ENCODE results near the gene CYTH1.
A peak's percentile ranks its signal among the peaks of the same experiment; 100 is the strongest.

The CYTH1 gene

DNA sequence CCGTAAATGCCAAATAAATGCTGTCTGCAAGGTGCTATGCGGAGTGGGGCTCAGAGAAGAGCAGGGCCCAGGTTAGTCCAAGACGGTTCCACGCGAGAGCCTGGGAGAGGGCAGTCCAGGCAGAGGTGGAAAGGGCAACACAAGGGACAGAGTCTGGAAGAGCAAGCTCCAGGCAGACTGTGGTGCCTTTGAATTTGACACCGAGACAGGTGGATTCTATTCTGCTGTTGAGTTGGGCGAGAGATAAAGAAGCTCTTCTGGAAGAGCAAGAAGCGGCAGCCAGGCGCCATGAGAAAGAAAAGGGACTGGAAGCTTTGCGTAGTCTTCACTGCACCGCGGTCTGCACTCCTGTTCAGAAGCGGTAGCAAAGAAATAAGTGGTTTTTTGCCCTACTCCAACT lies 55.6 kb downstream of the CYTH1 start:
- Histone ChIP-seq H3K27ac (ENCODE audit: low read length) (no peak overlapping the region), H3K4me1 (ENCODE audit: control insufficient read depth, low read depth, low read length) (peaks cover 30% of the 10 kb centered on the region), H3K4me3 (ENCODE audit: low read length) (no peak overlapping the region)

DNA sequence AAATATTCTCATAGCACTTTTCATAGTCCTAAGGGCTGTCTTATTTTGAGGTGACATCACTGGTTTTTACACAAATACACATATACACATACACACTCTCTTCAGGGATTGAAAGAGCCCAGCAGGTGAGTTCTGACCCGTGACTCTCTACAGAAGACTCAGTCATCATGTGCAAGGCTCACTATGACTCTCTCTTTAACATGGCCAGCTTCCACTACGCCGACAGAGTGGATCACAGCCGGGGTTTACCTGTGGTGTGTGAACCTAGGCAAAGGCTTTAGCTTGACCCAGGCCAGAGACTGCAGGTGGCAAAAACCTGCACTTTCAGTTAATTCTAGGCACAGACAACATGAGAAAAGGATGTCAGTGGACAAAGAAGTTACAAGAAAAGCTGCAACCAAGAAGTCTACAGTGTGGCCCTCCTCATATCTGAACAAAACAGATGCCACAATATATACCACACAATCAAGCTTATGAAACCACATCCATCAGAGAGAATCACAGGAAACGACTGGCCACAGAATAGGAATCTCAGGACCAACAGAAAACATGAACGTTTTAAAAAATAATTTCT lies 56.5 kb downstream of the CYTH1 start:
- H3K27ac ChIP-seq (ENCODE audit: low read length) = no peak overlapping the region
- no peaks in the 10 kb centered on the region for H3K9me3 ChIP-seq (ENCODE audit: control insufficient read depth, low read depth, low read length)
- no peak overlapping the region for H3K4me3 ChIP-seq (ENCODE audit: low read length)
- H3K4me1 ChIP-seq (ENCODE audit: control insufficient read depth, low read depth, low read length) = peaks cover 30% of the 10 kb centered on the region
- no peak overlapping the region for H3K9ac ChIP-seq (ENCODE audit: low read length)
- peaks cover 15% of the 10 kb centered on the region for H3K27me3 ChIP-seq (ENCODE audit: control insufficient read depth, insufficient read depth, low read length)
- no peaks in the 10 kb centered on the region for H3K36me3 ChIP-seq (ENCODE audit: control insufficient read depth, low read depth, low read length)

More for the DNA sequence above, 55.6 kb downstream of the CYTH1 start:
- Histone ChIP-seq H3K9me3 (ENCODE audit: control insufficient read depth, low read depth, low read length) (no peaks in the 10 kb centered on the region), H3K27me3 (ENCODE audit: control insufficient read depth, insufficient read depth, low read length) (peaks cover 15% of the 10 kb centered on the region), H3K36me3 (ENCODE audit: control insufficient read depth, low read depth, low read length) (no peaks in the 10 kb centered on the region), H3K9ac (ENCODE audit: low read length) (no peak overlapping the region)

DNA sequence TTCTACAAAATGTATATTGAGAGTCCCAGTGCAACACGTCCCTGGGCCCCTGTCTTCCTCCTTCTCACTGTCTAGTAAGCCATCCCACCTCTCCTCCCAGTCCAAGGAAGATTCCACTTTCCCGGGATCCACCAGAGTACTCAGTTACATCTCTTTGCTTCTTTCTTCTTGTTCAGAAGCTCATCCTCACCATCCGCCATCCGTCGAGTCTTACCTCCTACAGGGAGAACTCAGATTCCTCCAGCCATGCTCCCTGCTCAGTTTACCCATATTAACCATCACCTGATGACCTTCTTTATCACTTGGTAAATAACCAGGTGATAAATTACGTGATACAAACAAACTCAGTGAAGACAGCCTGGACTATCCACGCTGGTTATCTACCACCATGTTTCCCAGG lies 57.1 kb downstream of the CYTH1 start:
- Histone ChIP-seq H3K36me3 (ENCODE audit: control insufficient read depth, low read depth, low read length) (no peaks in the 10 kb centered on the region), H3K27ac (ENCODE audit: low read length) (no peak overlapping the region), H3K9ac (ENCODE audit: low read length) (no peak overlapping the region)

DNA sequence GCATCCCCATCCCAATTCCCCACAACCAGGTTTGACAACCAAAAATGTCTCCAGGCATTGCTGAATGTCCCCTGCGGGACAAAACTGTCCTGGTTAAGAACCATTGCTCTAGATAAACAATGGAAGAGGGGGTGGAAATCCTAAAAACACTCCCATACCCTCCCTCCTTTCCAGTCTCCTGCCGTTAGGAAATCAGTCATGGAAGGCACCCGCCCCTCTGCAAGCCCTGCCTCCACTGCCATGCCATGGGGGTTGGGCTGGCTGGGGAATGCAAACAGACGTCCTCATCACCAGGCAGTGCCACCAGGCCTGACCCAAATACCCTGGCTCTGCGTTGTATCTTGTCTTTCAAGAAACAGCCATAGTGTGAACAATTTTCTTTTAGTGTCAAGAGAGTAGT lies 57.5 kb downstream of the CYTH1 start:
- no peak overlapping the region for H3K27ac ChIP-seq (ENCODE audit: low read length)
- H3K9ac ChIP-seq (ENCODE audit: low read length) = no peak overlapping the region

More for the DNA sequence above, 57.1 kb downstream of the CYTH1 start:
- Histone ChIP-seq H3K4me3 (ENCODE audit: low read length) (peak overlapping the region; percentile 14), H3K9me3 (ENCODE audit: control insufficient read depth, low read depth, low read length) (no peaks in the 10 kb centered on the region), H3K4me1 (ENCODE audit: control insufficient read depth, low read depth, low read length) (peaks cover 30% of the 10 kb centered on the region), H3K27me3 (ENCODE audit: control insufficient read depth, insufficient read depth, low read length) (peaks cover 15% of the 10 kb centered on the region)

DNA sequence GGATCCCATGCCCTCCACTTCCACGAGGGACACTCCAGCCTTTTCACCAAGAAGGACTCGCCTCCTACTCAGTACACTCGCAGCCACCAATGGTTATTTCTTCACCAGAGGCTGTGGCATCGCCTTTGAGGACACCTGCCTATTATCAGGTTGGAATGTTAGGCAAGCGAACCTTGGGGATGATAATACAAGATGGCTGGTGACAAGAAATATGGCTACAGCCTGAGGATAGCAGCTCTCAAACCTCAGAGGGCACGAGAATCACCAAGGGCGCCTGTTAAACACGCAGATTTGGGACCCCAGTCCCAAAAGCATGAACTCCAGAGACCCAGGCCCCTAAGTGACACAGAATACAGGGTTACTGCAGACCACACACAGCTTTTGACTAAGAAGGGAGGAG lies 58.1 kb downstream of the CYTH1 start:
- peaks cover 15% of the 10 kb centered on the region for H3K27me3 ChIP-seq (ENCODE audit: control insufficient read depth, insufficient read depth, low read length)
- H3K4me1 ChIP-seq (ENCODE audit: control insufficient read depth, low read depth, low read length) = peaks cover 30% of the 10 kb centered on the region
- no peak overlapping the region for H3K9ac ChIP-seq (ENCODE audit: low read length)
- peak overlapping the region; percentile 61 for H3K4me3 ChIP-seq (ENCODE audit: low read length)
- no peaks in the 10 kb centered on the region for H3K9me3 ChIP-seq (ENCODE audit: control insufficient read depth, low read depth, low read length)
- no peaks in the 10 kb centered on the region for H3K36me3 ChIP-seq (ENCODE audit: control insufficient read depth, low read depth, low read length)
- H3K27ac ChIP-seq (ENCODE audit: low read length) = no peak overlapping the region

More for the DNA sequence above, 57.5 kb downstream of the CYTH1 start:
- Histone ChIP-seq H3K4me3 (ENCODE audit: low read length) (no peak overlapping the region), H3K36me3 (ENCODE audit: control insufficient read depth, low read depth, low read length) (no peaks in the 10 kb centered on the region), H3K27me3 (ENCODE audit: control insufficient read depth, insufficient read depth, low read length) (peaks cover 15% of the 10 kb centered on the region), H3K4me1 (ENCODE audit: control insufficient read depth, low read depth, low read length) (peaks cover 30% of the 10 kb centered on the region), H3K9me3 (ENCODE audit: control insufficient read depth, low read depth, low read length) (no peaks in the 10 kb centered on the region)

DNA sequence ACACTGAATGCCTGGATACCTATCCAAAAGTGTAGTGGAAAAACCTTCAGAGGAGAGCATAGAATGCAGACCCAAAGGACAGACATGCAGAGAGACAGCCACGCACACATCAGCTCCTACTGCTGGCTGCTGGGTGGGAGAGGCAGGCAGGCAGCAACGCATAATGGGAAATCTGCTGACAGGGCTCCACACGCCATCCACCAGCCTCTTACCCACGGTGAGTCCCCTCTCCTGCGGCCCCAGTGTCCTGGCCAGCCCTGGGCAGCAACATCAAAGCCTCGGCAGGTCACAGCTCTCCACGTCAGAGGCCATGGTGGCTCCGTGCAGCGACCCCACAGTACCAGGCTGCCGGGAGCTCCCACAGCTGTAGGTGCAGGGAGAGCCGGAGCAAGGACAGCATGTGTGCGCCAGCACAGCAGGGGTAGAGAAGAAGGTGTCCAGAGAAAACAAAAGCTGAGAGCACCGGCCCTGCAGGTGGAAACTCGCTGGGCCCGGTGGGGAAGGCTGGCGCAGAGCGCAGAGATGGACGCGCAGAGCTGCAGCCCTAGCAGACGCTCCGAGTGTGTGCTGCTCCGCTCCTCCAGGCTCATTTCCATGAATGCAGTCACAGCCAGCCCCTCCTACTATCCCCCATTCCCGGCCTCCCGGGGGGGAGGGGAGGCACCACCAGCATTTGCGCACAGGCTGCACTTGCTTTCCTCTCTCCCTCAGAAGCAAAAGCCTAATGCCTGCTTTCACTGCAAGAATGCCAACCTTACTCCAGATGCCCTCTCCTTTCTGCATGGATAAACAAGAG lies 58.9 kb downstream of the CYTH1 start:
- Histone ChIP-seq H3K4me1 (ENCODE audit: control insufficient read depth, low read depth, low read length) (peaks cover 34% of the 10 kb centered on the region), H3K9ac (ENCODE audit: low read length) (no peak overlapping the region), H3K9me3 (ENCODE audit: control insufficient read depth, low read depth, low read length) (no peaks in the 10 kb centered on the region), H3K36me3 (ENCODE audit: control insufficient read depth, low read depth, low read length) (no peaks in the 10 kb centered on the region), H3K27me3 (ENCODE audit: control insufficient read depth, insufficient read depth, low read length) (peaks cover 15% of the 10 kb centered on the region), H3K27ac (ENCODE audit: low read length) (no peak overlapping the region), H3K4me3 (ENCODE audit: low read length) (peak overlapping the region; percentile 61)

DNA sequence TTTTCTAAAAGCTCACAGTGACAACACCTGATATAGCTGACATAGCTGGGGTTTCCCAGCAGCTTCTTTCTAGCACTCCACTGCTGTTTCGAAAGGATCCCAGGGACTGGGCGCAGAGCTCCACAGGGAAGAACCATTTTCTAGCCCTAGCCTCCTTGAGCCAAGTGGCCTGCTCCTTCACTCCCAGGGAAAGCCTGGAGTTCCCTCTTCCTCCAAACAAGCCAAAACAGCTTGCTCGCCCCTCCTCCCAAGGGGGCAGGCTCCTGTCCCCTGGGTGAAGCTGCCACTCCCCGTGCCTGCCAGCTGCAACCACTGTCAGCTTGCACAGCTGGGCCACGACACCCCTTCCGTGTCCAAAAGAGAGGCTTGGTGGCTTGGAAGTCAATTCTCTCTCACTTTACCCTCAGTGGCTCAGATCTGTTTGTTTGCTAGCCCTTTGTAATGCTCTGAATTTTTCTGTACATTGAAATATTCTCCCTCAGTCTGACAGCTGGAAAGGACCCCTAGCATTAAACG lies 59.8 kb downstream of the CYTH1 start:
- Histone ChIP-seq H3K4me3 (ENCODE audit: low read length) (no peak overlapping the region), H3K4me1 (ENCODE audit: control insufficient read depth, low read depth, low read length) (peaks cover 39% of the 10 kb centered on the region), H3K27me3 (ENCODE audit: control insufficient read depth, insufficient read depth, low read length) (peaks cover 15% of the 10 kb centered on the region), H3K9ac (ENCODE audit: low read length) (no peak overlapping the region), H3K9me3 (ENCODE audit: control insufficient read depth, low read depth, low read length) (no peaks in the 10 kb centered on the region), H3K27ac (ENCODE audit: low read length) (no peak overlapping the region), H3K36me3 (ENCODE audit: control insufficient read depth, low read depth, low read length) (no peaks in the 10 kb centered on the region)

DNA sequence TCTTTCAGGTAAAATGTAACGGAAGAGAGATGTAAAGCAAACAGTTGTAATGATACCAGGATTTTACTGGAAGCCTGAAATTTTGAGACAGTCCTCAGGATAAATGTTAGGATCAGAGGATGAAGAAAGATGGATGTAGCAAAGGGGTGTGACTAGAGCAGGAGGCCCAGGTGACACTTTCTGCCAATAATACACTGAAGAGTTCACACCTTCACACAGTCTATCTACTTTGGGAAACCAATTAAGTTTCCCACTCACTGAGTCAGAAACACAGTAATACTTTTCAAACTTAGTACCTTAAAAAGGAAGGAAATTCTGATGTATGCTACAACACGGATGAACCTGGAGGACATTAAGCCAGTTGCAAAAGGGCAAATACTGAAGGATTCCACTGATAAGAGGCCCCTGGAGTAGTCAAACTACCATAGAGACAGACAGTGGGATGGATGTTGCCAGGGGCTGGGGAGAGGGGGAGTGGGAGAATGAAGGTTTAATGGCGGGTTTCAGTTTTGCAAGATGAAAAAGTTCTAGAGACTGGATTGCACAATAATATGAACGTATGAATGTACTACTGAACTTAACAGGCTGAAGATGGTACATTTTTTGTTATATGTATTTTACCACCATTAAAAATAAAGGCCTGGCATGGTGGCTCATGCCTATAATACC lies 62.3 kb downstream of the CYTH1 start:
- Histone ChIP-seq H3K36me3 (ENCODE audit: control insufficient read depth, low read depth, low read length) (no peaks in the 10 kb centered on the region), H3K27ac (ENCODE audit: low read length) (no peak overlapping the region), H3K9me3 (ENCODE audit: control insufficient read depth, low read depth, low read length) (no peaks in the 10 kb centered on the region), H3K4me3 (ENCODE audit: low read length) (no peak overlapping the region), H3K9ac (ENCODE audit: low read length) (no peak overlapping the region), H3K4me1 (ENCODE audit: control insufficient read depth, low read depth, low read length) (peaks cover 45% of the 10 kb centered on the region), H3K27me3 (ENCODE audit: control insufficient read depth, insufficient read depth, low read length) (peaks cover 22% of the 10 kb centered on the region)

DNA sequence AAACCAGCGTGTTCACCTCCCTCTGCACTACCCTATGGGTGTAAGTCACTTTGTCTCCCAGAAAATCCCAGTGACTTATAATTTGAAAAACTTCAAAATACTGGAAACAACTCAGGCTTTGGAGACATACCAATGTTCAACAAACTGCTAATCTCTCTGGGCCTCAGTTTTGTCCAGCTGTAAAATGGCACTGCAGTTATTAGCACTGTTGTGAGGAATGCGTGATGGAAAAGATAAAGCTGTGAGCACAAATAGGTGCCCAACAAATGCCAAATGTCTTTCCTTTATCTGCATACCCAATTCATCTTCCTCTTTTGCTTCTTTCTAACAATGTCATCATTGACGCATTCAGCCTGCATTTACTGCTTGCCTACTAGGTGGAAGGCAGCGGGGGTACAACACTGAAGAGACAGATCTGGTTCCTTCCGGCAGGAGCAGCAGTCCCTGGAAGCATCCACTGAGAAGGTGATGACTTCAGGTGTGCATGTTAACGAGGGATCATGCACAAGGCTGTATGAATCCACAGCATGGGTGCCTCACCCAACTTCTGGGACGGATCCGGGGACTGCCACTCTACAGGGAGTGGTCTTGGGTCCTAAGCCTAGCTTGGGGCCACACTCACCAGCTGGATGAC lies 63.4 kb downstream of the CYTH1 start:
- Histone ChIP-seq H3K27ac (ENCODE audit: low read length) (no peak overlapping the region), H3K9me3 (ENCODE audit: control insufficient read depth, low read depth, low read length) (no peaks in the 10 kb centered on the region), H3K36me3 (ENCODE audit: control insufficient read depth, low read depth, low read length) (no peaks in the 10 kb centered on the region), H3K4me3 (ENCODE audit: low read length) (no peak overlapping the region), H3K4me1 (ENCODE audit: control insufficient read depth, low read depth, low read length) (peaks cover 34% of the 10 kb centered on the region), H3K27me3 (ENCODE audit: control insufficient read depth, insufficient read depth, low read length) (peaks cover 14% of the 10 kb centered on the region), H3K9ac (ENCODE audit: low read length) (no peak overlapping the region)

DNA sequence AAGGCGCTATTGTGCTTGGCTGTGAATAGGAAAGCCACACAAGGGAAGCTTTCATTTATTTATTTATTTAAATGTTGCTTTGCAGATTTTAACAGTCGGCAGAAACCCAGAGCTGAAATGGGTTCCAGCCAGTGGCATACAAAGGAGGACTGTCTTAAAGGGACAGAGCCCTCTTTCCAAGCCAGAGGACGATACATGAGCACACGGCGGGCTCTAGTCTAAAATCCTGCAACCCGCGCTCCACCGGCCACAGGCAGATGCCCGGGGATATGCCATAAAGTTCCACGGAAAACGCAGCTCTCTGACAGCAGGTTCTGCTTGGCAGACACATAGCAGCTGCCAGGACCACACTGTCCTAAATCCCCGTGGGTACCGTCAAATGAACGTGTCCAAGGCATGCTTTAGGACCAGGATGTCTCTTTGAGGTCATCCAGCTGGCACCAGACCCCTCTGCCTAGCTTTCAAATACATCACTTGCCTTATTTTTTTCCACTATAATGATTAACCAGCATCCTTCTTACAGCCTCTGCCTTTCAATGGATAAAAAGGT lies 64.6 kb downstream of the CYTH1 start:
- H3K4me1 ChIP-seq (ENCODE audit: control insufficient read depth, low read depth, low read length) = peaks cover 26% of the 10 kb centered on the region
- H3K27ac ChIP-seq (ENCODE audit: low read length) = no peak overlapping the region
- H3K9me3 ChIP-seq (ENCODE audit: control insufficient read depth, low read depth, low read length) = no peaks in the 10 kb centered on the region
- H3K27me3 ChIP-seq (ENCODE audit: control insufficient read depth, insufficient read depth, low read length) = peaks cover 10% of the 10 kb centered on the region
- H3K9ac ChIP-seq (ENCODE audit: low read length) = peak overlapping the region; percentile 43
- peak overlapping the region; percentile 58 for H3K4me3 ChIP-seq (ENCODE audit: low read length)
- H3K36me3 ChIP-seq (ENCODE audit: control insufficient read depth, low read depth, low read length) = no peaks in the 10 kb centered on the region

DNA sequence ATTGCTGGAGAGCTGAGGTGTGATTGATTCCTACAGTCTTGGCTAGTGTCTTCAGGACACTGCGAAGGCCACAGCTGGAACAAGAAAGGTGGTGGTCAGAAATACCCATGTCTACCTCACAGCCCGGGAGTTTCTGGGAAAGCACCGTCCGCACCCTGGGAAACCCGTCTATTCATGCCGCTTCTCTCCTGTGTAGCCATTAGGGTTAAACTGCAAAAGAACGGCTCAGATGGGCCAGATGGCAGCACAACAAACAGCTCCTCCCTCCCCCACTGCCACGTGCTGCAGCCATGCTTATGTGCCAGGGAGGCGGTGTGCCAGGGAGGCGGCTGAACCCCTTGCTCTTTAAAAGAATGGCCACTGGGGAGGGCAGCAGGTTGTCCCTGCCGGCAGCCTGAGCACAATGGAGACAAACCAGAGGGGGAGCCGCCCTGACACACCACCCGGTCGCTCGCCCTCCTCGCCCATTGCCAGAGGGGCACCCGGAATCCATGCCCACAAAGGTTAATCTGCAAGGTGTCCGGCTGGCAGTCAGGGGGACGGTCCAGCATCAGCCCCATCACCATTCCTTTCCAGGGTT lies 65.2 kb downstream of the CYTH1 start:
- H3K9ac ChIP-seq (ENCODE audit: low read length) = peak overlapping the region; percentile 43
- H3K27me3 ChIP-seq (ENCODE audit: control insufficient read depth, insufficient read depth, low read length) = peaks cover 7% of the 10 kb centered on the region
- H3K4me1 ChIP-seq (ENCODE audit: control insufficient read depth, low read depth, low read length) = peaks cover 20% of the 10 kb centered on the region
- H3K27ac ChIP-seq (ENCODE audit: low read length) = no peak overlapping the region
- H3K4me3 ChIP-seq (ENCODE audit: low read length) = peak overlapping the region; percentile 58
- H3K9me3 ChIP-seq (ENCODE audit: control insufficient read depth, low read depth, low read length) = no peaks in the 10 kb centered on the region
- H3K36me3 ChIP-seq (ENCODE audit: control insufficient read depth, low read depth, low read length) = no peaks in the 10 kb centered on the region
